GM18526 (cell line): ENCODE data around the gene SOHLH2.

ENCODE experiments used
- POLR2A ChIP-seq: IDR thresholded peaks from 3 replicates; pipeline ENCODE4 v1.6.1; 2011; ENCODE audit not compliant: insufficient read length; ENCODE audit errors: extremely low read depth

Gene SOHLH2

GRCh38 chr13:36211567-36211966 is 2.8 kb downstream of the SOHLH2 start:
- TF ChIP-seq POLR2A = no peak

DNA sequence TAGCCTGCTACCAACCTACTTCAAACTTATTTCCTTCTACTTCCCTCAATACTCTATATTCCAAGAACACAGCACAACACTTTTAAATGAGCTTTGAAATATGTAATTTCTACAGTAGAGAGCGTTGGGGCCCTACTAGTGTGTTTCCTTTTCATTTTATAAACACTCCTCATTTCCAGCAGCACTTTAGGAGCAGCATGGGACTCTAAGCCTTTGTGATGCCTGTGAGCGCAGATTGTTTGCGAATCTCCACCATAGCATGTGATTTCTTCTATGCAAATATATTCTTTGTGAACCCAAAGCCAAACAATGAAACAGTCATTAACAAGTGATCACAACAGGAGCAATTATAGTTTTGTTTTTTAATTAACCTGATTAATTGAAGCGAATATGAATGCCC is 3.6 kb downstream of the SOHLH2 start:
- TF ChIP-seq POLR2A = no peak

DNA sequence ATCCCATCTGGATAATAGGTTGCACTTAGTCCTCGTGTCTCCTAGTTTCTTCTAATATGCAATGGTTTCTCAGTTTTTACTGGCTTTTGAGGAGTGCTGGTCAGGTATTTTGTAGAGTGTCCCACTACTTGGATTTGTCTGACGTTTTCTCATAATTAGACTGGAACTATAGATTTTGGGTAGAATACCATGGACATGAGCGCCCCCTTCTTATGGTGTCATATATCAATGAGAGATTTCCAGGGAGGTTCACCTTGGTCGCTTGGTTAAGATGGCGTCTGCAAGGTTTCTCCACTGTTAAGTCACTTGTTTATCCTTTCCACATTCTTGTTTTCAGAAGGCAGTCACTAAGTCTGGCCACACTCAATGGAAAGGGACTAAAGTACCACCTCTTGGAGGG is 6.7 kb downstream of the SOHLH2 start:
- no peak for TF ChIP-seq POLR2A

DNA sequence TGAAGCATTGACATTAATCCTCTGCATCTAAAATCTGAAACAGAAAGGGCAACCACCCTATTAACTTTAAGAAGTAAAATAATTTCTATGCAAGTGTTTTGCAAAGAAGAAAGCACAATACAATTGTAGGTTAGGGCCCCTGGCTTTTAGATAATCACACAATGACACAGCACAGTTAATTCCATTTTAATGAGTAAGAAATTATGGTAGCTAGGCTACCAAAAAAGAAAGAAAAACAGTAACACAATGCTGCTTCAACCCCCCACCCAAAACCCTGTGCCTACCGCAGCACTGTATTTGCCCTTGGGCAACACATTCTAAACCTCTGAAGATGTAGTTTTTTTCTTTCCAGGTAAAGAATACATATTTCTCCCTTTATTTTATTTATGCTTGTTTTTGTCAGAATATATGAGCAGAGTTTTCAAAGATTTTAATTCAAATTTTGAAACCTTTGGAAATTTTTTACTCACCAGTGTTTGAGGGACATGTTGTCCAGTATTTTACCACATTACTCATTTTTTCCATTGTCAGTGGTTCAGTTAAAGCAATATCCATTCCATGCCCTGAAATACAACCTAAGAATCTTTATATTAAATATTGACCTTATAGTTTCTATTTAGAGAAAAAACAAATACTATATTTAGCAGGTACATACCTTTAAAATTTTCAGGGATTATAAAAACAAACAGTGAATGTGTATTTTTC is 21.1 kb downstream of the SOHLH2 start:
- TF ChIP-seq POLR2A = no peak

- no peak for TF ChIP-seq POLR2A
Measured at GRCh38 chr13:36192166-36192565, 22.2 kb downstream of the SOHLH2 start.

GRCh38 chr13:36190771-36191170 is 23.6 kb downstream of the SOHLH2 start:
- no peak for TF ChIP-seq POLR2A

DNA sequence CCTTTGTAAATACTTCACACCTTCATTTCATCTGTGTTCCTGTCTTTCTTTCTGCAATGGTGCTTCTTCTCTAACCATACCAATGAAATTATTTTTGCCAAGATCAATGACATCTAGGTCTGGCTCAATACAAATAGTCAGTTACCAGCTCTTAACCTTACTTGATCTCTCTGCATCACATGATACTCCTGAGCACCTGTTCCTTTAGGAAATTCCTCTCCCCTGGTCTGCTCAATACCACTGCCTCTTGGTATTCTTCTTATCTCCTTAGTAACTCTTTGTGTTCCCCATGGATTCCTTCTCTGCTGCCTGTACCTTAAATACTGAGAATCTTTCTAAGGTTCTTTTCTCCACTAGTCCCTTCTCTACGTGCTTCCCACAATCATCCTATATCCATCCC is 25.9 kb downstream of the SOHLH2 start:
- TF ChIP-seq POLR2A = no peak

- TF ChIP-seq POLR2A = no peak
Measured at GRCh38 chr13:36183901-36184300, 30.5 kb downstream of the SOHLH2 start.

DNA sequence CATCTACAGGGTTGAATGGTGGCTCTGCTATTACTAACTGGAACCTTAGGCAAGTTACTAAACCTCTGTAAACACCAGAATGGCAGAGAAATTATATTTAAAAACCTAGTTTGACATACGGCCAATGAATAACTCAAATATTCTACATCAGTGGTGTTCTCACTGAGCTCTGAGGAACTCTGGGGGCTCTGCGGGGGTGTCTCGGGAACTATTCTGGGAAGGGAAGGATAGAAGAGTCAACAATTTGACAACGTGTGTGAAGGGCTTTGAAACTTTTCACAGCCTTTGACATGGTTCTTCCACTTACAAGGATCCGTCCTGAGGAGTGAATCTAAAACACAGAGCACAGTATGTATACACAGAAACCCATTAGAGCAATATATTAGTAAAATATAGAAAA is 38.7 kb downstream of the SOHLH2 start:
- no peak for TF ChIP-seq POLR2A

DNA sequence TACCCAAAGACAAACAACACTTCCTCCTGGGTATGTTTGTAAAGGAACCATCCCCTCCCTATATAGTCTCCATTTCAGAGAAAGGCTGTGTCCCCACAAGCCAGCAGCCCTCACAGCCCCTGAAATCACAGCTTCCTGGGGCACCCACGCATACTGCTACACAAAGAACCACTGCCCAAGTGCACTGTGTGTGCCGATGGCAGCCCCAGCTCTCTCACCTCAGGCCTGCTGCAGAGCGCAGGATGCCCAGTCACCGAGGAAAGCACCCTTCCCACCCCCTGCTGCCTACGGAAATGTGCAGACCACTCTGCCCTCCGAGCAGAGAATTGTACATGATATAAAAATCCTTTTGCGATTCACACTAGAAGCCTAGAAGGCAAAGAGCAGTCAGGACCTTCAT is 39.4 kb downstream of the SOHLH2 start:
- no peak for TF ChIP-seq POLR2A

DNA sequence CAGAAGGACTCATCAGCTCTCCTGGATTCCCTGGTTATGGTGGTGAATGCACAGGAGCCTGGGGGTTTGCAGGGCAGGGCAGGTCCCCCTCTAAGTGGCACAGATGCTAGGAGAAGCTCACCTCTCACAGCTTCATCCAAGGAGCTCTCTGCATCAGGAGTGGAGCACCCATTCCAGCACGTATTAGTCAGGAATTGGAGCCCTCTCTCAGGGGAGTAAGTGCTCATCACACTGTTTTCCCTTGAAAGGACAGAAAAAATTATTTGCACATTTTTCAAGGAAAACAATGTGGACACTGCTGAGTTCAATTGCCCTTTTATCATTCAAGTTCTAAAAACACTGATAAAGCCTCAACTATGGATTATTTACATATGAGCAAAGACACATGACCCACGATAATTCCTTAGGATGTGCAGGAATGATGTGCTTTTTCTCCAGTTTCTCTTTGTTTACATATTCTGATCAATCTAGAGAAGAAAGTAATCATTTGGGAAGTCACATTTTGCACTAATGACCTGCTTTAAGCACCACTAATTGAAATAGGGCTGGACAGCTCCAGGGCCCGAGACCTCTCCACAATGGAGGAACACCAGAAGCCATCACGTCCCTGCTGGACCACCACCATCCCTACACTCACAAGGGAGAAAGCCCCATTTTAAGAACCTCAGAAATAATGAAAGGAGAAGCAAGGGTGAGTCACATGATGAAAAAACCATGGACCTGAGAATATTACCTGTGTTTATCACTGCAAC is 40.6 kb downstream of the SOHLH2 start:
- TF ChIP-seq POLR2A = no peak

DNA sequence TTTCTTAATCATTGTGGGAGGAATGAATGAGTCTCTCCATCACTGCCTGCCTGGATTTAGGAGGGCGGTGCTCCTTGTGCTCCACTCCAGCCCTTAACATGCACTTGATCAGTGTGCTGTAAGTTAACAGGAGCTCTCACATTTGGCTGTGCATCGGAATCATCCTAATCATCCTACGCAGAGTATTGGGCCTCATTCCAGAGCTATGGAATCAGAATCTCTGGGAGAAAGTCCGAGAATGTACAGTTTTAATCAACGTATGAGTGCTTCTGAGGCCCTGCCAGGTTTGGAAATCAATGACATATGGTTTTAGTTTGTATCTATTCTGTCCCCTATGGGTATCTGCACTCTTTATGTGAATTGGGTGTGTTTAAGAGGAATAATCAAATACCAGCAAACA is 48.3 kb downstream of the SOHLH2 start:
- no peak for TF ChIP-seq POLR2A

- TF ChIP-seq POLR2A = no peak
Measured at GRCh38 chr13:36163809-36164308, 50.5 kb downstream of the SOHLH2 start.

DNA sequence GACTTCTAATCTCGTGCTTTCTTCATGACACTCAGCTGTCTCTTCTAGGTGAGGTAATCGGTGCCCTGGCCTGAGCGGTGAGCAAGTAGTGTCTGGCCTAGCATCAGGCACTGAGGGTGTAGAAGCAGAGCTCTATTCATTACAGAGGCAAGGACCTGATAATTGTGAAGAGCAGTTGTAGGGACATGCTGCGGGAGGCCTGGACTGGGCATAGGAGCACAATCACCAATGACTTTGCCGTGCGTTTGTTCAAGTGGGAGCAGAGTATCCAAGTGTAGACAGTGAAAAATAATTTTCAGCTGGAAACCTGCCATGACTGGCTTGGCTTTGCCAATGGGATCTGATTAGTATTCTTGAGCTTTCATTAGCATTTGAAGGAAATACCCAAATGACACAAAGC is 51.1 kb downstream of the SOHLH2 start:
- no peak for TF ChIP-seq POLR2A

- no peak for TF ChIP-seq POLR2A
Measured at GRCh38 chr13:36160297-36160696, 54.1 kb downstream of the SOHLH2 start.

GRCh38 chr13:36158611-36159010 is 55.7 kb downstream of the SOHLH2 start:
- TF ChIP-seq POLR2A = no peak
